GM19023 (cell line): ENCODE measurements around the gene MED7.
"Not testable (repeated sequence)": the region's sequence is repeated elsewhere in the genome, so short reads cannot be mapped to it uniquely, and the experiment has no call there.

Experiments used
- ATAC-seq: cut with Tn5 transposase; IDR thresholded peaks from one replicate; pipeline ENCODE4 v1.9.1; 2021; ENCODE audit warnings: mild to moderate bottlenecking, moderate library complexity; ENCODE audit not compliant: unreplicated experiment

MED7 gene, protein sequence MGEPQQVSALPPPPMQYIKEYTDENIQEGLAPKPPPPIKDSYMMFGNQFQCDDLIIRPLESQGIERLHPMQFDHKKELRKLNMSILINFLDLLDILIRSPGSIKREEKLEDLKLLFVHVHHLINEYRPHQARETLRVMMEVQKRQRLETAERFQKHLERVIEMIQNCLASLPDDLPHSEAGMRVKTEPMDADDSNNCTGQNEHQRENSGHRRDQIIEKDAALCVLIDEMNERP

DNA sequence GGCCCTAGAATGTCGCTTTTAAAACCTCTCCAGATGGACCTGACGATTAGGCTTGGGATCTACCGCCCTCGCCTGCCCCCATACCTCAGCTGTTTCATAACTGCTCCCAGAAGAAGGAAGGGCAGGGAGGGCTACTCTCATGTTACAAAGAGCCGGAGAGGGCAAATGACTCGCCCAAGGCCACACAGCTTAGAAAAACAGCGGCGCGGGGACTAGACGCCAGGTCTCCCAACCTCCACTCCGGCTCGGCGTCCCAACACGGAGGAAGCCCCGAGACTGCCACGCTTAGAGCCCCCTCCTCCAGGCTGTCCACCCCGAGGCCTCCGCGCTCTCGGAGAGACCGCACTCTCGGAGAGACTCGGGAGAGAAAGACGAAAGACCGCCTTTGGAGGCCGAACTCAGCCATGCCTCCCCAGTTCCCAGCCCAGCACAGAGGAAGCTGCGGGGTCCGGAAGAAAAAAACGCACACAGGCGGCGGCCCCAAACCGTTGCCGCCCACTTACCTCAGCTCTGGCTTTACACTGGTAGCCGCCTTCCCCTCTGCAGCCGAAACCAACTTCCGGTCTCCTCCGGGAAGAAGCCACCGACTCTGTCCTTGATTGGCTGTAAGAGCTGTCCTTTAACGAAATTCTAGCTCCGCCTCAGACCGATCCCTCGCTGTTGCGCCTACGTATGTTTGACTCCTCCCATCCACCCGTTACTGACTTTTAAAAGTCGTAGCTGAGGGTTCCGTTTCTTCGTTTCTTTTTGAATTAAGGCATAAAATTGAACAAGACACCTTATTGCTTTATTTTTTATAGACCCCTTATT, at the start of gene MED7:
TSS of gene MED7 (minus strand) at position 549 of the 810 bp plus-strand sequence. CDS start 3,434 bp downstream, outside the sequence.
- ATAC-seq = peak; percentile 100

DNA sequence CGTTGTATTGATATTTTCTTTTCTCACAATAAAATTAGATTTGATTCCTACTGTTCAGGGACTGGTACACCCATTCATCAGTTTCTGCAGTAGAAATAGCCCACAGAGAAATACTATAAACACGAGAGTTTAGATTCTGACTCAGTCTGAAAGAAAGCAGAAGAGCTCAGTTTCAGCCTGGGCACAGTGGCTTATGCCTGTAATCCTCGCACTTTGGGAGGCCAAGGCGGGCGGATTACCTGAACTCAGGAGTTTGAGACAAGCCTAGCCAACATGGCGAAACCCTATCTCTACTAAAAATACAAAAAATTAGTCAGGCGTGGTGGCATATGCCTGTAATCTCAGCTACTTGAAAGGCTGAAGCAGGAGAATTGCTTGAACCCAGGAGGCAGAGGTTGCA, 46.6 kb upstream of the MED7 start:
- ATAC-seq = peak; percentile 69

DNA sequence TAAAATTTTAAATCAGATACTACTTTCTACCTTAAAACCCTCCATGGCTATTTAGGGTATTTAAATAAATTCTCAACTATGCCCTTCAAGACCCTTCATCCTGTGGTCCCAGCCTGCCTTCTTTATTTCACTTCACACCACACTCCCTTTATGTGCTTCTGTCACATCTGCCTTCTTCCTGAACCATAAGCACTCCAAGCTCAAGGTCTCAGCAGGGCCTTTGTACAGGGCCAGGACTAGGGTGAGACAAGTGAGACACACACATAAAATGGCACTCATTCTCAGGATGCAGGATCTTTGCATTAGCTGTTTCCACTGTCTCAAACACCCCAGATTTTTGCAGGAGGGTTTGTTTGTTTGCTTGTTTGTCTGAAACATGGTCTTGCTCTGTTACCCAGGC, 45.6 kb upstream of the MED7 start:
- no peak for ATAC-seq

DNA sequence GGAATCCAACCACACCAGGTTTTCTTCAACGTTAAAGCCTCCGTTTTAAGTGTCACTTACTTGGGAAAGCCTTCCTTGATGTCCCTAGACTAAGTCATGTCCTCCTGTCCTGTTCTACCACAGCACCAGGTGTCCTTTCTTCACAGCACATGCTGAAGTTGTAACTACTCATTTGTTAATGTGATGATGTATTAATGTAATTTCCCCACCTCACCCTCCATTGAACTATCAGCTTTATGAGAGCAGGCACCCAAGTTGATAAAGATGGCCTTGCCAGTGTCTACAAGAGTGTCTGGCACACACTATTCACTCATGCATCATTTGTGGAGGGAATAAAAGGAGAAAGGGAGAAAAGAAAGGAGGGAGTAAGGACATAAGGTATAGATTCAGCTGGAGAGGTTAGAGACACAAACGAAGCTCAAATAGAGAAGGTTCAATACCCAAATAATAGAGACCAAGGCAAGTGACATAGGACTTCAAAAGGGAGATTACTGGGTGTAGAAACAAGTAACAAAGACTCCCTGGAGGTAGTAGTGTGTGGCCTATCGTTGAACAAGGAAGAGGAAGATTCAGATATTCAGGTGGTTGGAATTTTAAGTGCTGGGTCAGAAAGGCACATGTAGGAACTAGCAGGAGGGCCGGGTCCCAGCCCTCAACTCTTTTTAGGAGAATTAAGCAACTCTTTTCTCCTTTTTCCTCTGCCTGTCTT, 44.5 kb upstream of the MED7 start:
- ATAC-seq = no peak

DNA sequence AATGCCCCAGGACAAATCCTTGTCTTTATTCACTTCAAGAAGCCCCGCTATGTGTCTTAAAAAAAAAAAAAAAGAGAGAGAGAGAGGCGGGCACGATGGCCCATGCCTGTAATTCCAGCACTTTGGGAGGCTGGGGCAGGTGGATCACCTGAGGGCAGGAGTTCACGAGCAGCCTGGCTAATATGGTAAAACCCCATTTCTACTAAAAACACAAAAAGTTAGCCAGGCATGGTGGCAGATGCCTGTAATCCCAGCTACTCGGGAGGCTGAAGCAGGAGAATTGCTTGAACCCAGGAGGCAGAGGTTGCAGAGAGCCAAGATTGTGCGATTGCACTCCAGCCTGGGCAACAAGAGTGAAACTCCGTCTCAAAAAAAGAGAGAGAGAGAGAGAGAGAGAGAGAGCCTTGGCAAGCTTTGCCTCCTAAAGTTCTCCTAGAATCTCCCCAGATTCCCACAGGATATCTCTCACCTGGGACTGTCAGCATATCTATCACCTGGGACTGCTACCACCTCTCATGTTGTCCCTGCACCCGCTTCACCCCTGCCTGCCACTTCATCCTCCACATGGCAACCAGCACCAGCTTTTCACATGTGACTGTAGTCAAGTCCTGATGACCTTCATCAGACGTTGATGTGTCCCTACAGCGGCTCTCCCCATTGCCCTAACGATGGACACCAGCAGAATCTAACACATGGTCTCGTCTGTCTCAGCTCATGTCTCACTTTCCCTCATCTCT, 43.8 kb upstream of the MED7 start:
- ATAC-seq = no peak

DNA sequence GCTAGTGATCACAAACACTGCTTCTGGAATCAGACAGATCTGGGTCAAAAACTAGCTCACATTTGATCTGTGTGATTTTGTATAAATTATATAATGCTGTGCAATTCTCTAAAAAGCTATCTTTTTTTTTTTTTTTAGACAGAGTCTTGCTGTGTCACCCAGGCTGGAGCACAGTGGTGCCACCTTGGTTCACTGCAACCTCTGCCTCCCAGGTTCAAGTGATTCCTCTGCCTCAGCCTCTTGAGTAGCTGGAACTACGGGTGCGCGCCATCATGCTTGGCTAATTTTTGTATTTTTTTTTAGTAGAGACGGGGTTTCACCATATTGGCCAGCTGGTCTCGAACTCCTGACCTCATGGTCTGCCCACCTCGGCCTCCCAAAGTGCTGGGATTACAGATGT, 42.5 kb upstream of the MED7 start:
- not testable (repeated sequence) for ATAC-seq

DNA sequence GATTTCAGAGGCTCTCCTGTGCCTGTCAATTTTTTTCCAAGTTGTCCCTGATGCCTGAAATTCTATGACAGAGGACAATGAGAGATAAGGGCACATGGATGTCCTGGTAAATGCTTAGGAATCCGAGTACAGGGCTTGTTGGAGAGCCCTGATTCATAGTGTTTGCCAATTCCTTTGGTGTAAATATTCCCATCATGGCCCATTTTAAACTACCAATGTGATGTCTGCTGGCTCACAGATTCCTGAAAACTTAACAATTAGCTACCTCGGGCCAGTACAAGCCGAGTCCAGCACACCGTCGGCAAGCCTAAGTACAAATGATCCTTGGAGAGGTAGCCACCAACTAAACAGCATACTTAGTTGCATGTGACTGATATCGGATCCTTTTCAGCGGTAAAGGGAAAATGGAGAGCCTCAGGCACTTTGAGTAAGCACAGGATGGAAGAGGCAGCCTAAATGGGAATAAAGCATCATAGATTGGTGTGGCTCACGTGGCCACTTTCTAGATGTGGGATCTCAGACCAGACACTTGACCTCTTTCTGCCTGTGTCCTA, 41.5 kb upstream of the MED7 start:
- no peak for ATAC-seq

DNA sequence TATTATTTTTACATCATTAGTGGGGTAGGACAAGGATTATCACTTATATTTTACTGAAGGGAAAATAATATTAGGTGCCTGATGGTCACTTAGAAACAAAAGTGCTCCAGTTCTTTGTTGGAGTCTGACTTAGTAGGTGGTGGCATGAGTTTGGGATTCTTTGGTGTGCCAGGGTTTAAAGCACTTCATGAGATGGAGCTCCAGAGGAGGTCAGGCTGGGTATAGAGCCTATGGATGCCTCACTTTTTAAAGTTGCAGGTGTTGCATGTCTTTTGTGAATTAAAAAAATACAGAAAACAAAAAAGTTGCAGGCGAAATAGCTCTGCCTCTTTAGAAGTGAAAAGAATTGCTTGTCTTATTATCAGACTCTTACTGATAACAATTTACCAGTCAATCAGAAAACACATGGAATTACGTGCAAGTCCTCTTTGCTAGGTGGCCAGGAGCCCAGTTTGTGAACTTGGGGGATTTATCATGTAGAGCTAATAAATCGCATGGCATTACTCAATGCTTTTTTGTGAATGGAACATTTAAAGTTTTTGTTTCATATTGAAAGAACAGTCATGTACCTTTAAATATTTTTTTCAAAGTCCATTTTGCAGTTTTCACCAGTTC, 39.6 kb upstream of the MED7 start:
- ATAC-seq = no peak

DNA sequence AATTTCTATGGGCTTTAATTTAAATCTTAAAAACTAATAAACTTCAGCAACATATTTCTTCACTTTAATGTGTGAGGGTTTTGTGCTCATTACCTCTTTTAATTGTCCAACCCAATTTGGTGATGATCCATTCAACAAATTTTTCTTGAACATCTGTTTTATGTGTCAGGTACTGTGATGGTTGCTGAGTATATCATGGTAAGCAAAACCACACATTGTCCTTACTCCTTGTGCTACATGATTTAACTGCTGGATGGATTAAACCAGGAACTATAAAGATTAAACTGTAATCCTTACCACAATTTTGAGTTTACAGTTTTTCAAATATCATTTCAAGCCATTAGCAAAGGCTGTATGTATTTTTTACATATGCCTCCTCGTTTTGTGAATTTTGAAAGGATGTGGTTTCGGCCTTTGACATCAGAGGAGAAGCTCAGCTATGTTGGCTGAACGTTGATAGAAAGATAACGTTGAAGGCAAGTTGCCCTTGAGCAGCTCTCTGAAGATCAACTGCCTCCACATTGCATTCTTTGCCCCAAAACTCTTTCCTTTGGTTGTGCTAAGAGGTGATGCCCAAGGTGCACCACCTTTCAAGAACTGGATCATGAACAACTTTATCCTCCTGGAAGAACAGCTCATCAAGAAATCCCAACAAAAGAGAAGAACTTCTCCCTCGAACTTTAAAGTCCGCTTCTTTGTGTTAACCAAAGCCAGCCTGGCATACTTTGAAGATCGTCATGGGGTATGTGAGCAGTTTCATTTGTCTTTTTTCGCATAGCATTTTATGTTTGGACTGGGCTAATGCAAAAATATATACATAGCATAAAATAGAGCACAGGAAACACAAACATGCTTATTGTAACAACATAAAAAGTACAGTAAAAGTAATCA, 38.0 kb upstream of the MED7 start, which contains the start of gene ITK:
TSS of gene ITK (plus strand) at position 467 of the 891 bp plus-strand sequence. CDS start at position 605, 138 bp downstream.
- ATAC-seq = no peak

DNA sequence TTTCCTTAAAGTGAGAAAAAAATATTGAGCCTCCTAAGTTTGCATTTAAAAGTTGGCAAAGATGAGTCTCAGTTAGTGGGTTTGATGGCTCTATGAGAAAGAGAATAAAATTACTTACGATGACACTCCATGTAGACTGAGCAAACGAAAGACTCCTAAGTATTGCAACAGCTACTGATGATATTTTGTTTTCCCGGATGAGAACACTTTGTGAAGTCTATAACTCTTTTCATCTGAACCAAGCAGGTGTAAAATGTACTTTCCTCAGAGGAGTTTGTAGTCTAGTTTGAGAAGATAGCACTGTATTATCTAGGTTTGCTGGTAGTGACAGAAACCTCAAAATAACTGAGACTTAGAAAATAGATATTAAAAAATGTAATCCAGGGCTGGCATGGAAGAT, 36.3 kb upstream of the MED7 start:
- no peak for ATAC-seq

DNA sequence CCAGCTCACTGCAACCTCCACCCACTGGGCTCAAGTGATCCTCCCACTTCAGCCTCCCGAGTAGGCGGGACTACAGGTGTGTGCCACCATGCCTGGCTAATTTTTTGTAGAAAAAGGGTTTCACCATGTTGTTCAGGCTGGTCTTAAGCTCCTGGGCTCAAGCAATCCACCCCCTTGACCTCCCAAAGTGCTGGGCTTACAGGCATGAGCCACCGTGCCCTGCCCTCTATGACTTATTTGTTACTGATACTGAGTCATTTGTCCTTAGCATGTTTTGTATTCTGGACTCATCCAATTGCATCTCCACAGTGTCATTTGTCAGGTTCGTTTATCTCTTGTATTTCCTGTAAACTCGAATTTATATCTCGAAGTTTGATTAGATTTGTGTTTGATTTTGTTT, 35.3 kb upstream of the MED7 start:
- ATAC-seq = no peak

DNA sequence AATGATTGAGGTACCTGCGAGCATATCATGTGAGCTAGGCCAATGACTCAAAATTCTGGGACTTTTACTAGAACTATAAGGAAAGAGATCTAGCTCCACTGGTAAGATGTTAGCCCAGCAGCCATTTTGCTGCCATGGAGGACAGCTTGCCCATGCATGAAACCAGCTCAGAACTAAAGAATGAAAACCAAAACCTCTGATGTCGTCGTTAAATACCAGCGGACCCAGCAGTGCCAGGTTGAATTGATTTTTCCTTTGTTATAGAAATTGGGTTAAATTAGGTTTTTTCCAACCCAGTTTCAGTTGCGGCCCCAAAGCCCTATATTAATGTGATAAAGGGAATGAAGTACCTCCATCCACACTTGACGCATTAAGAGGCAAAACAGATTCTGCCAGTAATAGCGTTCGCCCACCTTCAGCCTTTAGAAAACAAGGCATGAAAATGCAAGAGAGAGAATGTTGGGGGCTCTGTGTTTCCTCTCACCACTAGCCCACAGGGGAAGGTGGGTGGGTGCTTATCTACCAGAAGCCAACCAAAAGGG, 32.5 kb upstream of the MED7 start:
- no peak for ATAC-seq

DNA sequence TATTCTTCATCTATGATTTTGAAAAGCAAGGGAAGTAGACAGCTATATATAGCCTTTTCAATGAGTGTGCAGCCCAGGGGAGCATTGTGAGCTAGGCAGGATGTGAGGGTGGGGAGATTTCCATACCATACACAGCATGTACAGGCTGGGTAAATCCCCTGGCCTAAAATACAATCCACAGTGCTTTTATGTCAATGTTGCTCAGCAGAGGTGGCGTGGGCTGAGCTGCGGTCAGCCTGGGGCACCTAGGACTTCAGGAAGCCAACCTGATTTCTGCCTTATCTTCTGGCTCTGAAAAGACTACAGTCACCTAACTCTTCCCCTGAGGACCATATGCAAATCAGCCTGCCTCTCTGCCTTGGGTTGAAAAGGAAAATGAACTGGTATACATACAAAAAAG, 29.7 kb upstream of the MED7 start:
- ATAC-seq = peak; percentile 99

DNA sequence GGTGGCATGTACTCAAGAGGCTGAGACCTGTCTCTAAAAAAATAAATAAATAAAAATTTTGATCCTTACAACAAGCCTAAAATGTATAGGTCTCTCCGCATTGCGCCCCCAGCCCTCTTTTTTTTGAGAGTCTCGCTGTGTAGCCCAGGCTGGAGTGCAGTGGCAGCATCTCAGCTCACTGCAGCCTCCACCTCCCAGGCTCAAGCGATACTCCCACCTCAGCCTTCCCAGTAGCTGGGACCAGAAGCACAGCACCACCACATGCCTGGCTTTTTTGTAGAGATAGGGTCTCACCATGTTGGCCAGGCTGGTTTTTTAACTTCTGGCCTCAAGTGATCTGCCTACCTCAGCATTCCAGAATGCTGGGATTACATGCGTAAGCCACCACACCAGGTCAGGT, 25.6 kb upstream of the MED7 start:
- ATAC-seq = no peak

DNA sequence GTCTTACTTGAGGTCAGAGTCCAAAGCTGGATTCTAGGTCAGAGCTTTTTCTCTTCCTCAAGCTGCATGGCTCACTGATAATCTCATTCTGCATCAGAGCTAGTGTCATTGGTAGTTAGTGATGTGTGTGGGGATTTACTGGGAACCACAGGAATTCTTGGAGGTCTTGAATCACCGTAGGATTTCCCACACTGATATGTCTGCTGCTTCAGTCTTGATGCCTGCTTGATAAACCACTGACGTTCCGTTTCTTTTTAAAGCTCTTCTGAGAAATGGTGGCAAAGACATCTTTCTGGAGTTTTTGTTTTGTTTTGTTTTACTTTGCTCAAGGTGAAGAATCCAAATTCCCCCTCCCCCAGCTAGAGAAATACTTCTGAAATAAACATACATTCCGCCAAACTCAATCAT, 24.6 kb upstream of the MED7 start:
- ATAC-seq = no peak

DNA sequence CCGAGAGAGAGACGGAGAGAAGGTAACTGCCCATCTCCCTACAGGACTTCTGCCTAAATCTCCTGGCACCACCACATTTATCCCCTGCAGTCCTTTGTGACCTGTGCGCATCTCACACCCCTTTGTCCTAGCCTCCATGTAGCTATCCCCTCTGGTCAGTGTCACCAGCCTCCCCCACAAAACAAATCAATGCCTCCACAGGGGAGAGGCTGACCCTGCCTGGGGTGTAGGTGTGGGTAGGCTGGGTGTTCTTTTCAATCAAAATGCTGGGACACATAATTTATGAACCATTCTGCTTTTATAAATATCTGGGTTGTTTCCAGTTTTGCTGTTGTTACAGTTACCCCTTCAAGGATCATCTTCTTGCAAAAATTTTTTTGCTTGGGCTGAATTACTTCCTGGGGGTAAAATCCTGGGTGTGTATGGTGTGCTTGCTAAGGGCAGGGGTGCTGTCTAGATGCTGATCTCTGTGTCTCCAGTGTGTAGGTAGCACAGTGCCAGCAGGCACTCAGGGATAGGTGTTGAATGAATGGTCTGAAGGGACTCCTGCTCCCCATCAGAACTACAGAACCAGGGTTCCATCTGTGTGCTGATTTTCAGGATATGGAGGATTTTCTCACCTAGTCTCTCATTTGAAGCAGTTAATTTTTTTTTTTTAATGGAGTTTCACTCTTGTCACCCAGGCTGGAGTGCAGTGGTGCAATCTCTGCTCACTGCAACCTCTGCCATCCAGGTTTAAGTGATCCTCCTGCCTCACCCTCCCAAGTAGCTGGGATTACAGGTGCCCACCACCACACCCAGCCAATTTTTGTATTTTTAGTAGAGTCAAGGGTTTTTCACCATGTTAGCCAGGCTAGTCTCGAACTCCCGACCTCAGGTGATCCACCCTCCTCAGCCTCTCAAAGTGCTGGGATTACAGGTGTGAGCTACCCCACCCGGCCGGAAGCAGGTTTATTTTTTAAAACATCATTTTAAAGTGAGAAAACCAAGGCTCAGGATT, 23.8 kb upstream of the MED7 start, which contains the start of gene GARIN3:
TSS of gene GARIN3 (minus strand) at position 51 of the 1,000 bp plus-strand sequence. CDS start 96 bp downstream, outside the sequence.
- ATAC-seq = no peak

DNA sequence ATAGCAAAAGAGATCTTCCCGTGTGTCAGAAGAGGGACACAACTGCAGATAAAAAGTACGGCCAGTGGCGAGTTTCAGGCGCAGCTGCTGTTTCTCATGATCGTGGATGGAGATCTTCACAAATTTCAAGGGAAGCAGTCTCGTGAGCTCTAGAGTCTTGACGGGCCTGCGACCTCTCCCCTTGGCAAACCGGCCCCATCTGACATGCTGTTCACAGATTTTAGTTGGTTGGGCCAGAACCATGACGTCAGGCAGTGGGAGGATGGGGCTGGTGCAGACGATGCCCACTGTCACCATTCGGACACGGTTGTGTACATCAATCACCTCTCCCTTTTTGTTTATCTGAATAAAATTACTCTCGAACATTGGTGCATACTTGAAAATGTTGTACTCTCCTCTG, 23.0 kb upstream of the MED7 start:
- ATAC-seq = no peak

DNA sequence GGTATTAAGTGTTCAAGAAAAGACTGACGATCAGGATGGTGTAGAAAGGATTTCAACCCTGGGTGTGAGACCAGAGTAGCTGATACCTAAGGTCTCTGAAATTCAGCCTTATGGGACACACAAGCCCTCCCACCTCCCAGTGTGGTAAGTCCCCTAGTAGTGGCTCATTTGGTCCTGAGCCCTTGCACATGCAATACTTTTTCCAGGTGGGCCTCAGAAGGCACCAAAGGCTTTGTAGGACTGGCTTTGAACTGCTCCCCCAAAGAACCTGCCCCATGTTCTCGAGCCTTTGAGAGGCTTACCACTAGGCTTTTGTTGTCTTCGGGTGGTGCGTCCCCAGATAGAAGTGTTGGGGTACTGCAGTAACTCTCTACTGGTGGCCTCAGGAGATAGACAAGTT, 22.6 kb upstream of the MED7 start:
- ATAC-seq = no peak
